Right lobe of liver (tissue), 4 donors: ENCODE data around the gene SLC41A3.

Experiments
- POLR2A ChIP-seq: fragments of 450-650 bp; IDR thresholded peaks from one replicate; pipeline ENCODE4 v1.6.1; 2017; ENCODE audit warnings: antibody characterized with exemption, mild to moderate bottlenecking
- TF ChIP-seq, protein P1 (sequence below), 4 donors: fragments of 200-600 bp in 3 of 4; fragments of 450-650 bp in 1 of 4; IDR thresholded peaks; one replicate each; pipeline versions ENCODE4 v1.5.1 to v1.8.0; 2016 to 2022; ENCODE audit warnings: antibody characterized with exemption in 4 of 4, mild to moderate bottlenecking in 2 of 4
- donor health status: DM: no; HTN: no; CAD: no.
- donor health status: DM: no; HTN: no; CAD: no.
- donor health status: DM: no; HTN: yes; CAD: no.

DNA sequence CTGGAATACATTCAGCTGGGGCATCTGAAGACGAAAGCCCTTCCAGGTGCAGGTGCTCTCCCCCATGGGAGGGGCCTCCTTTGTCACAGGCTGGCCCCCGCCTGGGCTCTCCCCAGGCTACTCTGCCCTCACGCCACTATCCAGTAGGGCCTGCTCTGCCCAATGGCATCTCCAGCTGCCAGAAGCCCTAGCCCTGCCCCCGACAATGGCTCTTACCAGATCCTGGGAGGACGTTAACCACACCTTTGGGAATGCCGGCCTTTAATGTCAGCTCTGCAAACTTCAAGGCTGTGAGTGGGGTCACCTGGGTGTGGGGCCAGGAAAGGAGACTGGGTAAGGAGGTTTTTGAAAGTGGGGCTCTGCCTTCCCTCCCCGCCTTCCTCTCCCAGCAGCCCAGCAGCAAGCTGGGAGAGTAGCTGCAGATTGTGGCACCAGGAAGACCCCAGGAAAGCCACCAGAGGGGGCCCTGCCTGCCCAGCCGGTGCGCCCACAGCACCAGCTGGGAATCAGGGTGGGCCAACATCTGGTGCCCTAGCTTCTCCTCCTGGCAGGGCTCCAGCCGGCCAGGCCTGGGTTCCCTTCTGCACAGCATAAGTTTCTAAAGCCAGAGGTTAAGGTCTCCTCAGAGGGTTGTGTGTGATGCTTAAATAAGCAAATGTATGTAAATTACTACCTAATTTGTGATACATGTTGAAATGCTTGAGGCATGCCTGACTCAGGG, 40.4 kb upstream of the SLC41A3 start:
- TF ChIP-seq, protein P1, sequence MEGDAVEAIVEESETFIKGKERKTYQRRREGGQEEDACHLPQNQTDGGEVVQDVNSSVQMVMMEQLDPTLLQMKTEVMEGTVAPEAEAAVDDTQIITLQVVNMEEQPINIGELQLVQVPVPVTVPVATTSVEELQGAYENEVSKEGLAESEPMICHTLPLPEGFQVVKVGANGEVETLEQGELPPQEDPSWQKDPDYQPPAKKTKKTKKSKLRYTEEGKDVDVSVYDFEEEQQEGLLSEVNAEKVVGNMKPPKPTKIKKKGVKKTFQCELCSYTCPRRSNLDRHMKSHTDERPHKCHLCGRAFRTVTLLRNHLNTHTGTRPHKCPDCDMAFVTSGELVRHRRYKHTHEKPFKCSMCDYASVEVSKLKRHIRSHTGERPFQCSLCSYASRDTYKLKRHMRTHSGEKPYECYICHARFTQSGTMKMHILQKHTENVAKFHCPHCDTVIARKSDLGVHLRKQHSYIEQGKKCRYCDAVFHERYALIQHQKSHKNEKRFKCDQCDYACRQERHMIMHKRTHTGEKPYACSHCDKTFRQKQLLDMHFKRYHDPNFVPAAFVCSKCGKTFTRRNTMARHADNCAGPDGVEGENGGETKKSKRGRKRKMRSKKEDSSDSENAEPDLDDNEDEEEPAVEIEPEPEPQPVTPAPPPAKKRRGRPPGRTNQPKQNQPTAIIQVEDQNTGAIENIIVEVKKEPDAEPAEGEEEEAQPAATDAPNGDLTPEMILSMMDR (IDR thresholded peaks at IDR 0.05): no peak
- TF ChIP-seq POLR2A: no peak
